Measurements from ENCODE around the gene RARG.
A peak's percentile ranks its signal among the peaks of the same experiment; 100 is the strongest.

The RARG gene

DNA sequence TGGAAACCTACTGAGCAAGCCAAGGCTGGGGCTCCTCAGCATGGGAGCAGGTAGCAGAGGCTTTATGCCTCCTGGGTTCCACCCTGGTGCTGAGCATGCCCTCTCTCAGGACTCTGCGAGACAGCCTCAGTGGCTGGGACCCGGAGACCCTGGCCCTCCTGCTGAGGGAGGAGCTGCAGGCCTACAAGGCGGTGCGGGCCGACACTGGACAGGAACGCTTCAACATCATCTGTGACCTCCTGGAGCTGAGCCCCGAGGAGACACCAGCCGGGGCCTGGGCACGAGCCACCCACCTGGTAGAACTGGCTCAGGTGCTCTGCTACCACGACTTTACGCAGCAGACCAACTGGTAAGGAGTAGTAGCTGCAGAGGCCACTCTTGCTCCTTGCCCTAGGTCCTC is 44.5 kb upstream of the RARG start:
- Histone ChIP-seq H3K9me3 (ENCODE audit: insufficient read depth, low read depth, low read length) (no peaks in the 10 kb centered on the region), H4K8ac (ENCODE audit: low read depth, low read length) (no peak overlapping the region), H3K9ac (ENCODE audit: low read length) (no peak overlapping the region), H3K36me3 (ENCODE audit: control insufficient read depth in 1 of 2, insufficient read depth in 2 of 2, low read length in 2 of 2) (peaks cover 45 to 56% of the 10 kb centered on the region in 2 experiments), H4K12ac (ENCODE audit: low read depth, low read length) (no peak overlapping the region), H3K79me2 (ENCODE audit: control insufficient read depth, insufficient read depth, low read length, poor library complexity) (no peaks in the 10 kb centered on the region), H2BK120ac (ENCODE audit: insufficient read depth, low read length, poor library complexity) (no peak overlapping the region), H3K14ac (ENCODE audit: low read length) (no peak overlapping the region), H2BK5ac (ENCODE audit: low read depth, low read length, poor library complexity) (no peak overlapping the region), H3K23ac (ENCODE audit: low read length) (no peak overlapping the region), H2AK5ac (ENCODE audit: low read length) (no peak overlapping the region), H3K18ac (ENCODE audit: low read length) (no peak overlapping the region), H4K91ac (ENCODE audit: low read depth, low read length) (no peak overlapping the region), H3K4ac (ENCODE audit: low read depth, low read length) (no peak overlapping the region), H3K27ac (ENCODE audit: low read depth, low read length) (no peak overlapping the region), H3K4me2 (ENCODE audit: low read length) (no peak overlapping the region), H2AFZ (ENCODE audit: insufficient read depth, low read length, poor library complexity) (no peak overlapping the region), H2BK12ac (ENCODE audit: low read length) (no peak overlapping the region), H3K4me1 (ENCODE audit: control insufficient read depth in 1 of 2, insufficient read depth in 2 of 2, low read length in 2 of 2) (no peaks in the 10 kb centered on the region), H3K27me3 (ENCODE audit: insufficient read depth, low read length) (no peaks in the 10 kb centered on the region), H3K4me3 (ENCODE audit: low read depth, low read length) (no peak overlapping the region), H3K79me1 (ENCODE audit: low read length) (no peaks in the 10 kb centered on the region)
- no peak for DNase-seq
- WGBS (ENCODE audit: extremely low coverage, insufficient coverage, insufficient read length), result no CpG with 5 or more reads among the region's 11 CpGs

GRCh38 chr12:53274445-53274844 is 42.4 kb upstream of the RARG start:
- no peak overlapping the region for H3K4me2 ChIP-seq (ENCODE audit: low read length)
- H3K79me2 ChIP-seq (ENCODE audit: control insufficient read depth, insufficient read depth, low read length, poor library complexity), result no peaks in the 10 kb centered on the region
- no peak overlapping the region for H4K12ac ChIP-seq (ENCODE audit: low read depth, low read length)
- H3K23ac ChIP-seq (ENCODE audit: low read length), result no peak overlapping the region
- WGBS (ENCODE audit: extremely low coverage, insufficient coverage, insufficient read length), result no CpG with 5 or more reads among the region's 5 CpGs
- no peak overlapping the region for H2AK5ac ChIP-seq (ENCODE audit: low read length)
- no peak overlapping the region for H3K9ac ChIP-seq (ENCODE audit: low read length)
- H3K27me3 ChIP-seq (ENCODE audit: insufficient read depth, low read length), result no peaks in the 10 kb centered on the region
- H3K9me3 ChIP-seq (ENCODE audit: insufficient read depth, low read depth, low read length), result no peaks in the 10 kb centered on the region
- peak in 1 of 2 donors; percentile 82 for DNase-seq
- H3K4ac ChIP-seq (ENCODE audit: low read depth, low read length), result no peak overlapping the region
- no peak overlapping the region for H2BK12ac ChIP-seq (ENCODE audit: low read length)
- H2BK5ac ChIP-seq (ENCODE audit: low read depth, low read length, poor library complexity), result no peak overlapping the region
- no peaks in the 10 kb centered on the region for H3K79me1 ChIP-seq (ENCODE audit: low read length)
- H2AFZ ChIP-seq (ENCODE audit: insufficient read depth, low read length, poor library complexity), result no peak overlapping the region
- peaks cover 48 to 53% of the 10 kb centered on the region in 2 experiments for H3K36me3 ChIP-seq (ENCODE audit: control insufficient read depth in 1 of 2, insufficient read depth in 2 of 2, low read length in 2 of 2)
- H3K18ac ChIP-seq (ENCODE audit: low read length), result no peak overlapping the region
- no peak overlapping the region for H4K91ac ChIP-seq (ENCODE audit: low read depth, low read length)
- no peak overlapping the region for H3K14ac ChIP-seq (ENCODE audit: low read length)
- H3K4me3 ChIP-seq (ENCODE audit: low read depth, low read length), result no peak overlapping the region
- H3K27ac ChIP-seq (ENCODE audit: low read depth, low read length), result no peak overlapping the region
- H2BK120ac ChIP-seq (ENCODE audit: insufficient read depth, low read length, poor library complexity), result no peak overlapping the region
- peaks cover 6% of the 10 kb centered on the region in 2 experiments for H3K4me1 ChIP-seq (ENCODE audit: control insufficient read depth in 1 of 2, insufficient read depth in 2 of 2, low read length in 2 of 2)
- no peak overlapping the region for H4K8ac ChIP-seq (ENCODE audit: low read depth, low read length)

- Histone ChIP-seq H3K14ac (ENCODE audit: low read length) (peak overlapping the region; percentile 85), H2BK120ac (ENCODE audit: insufficient read depth, low read length, poor library complexity) (peak overlapping the region; percentile 18), H3K79me1 (ENCODE audit: low read length) (peaks cover 5% of the 10 kb centered on the region), H3K27ac (ENCODE audit: low read depth, low read length) (no peak overlapping the region), H2BK12ac (ENCODE audit: low read length) (no peak overlapping the region), H2AFZ (ENCODE audit: insufficient read depth, low read length, poor library complexity) (peak overlapping the region; percentile 90), H3K4me2 (ENCODE audit: low read length) (peak overlapping the region; percentile 93), H4K12ac (ENCODE audit: low read depth, low read length) (no peak overlapping the region), H3K9me3 (ENCODE audit: insufficient read depth, low read depth, low read length) (no peaks in the 10 kb centered on the region), H2AK5ac (ENCODE audit: low read length) (no peak overlapping the region), H4K8ac (ENCODE audit: low read depth, low read length) (peak overlapping the region; percentile 80), H3K9ac (ENCODE audit: low read length) (peak overlapping the region; percentile 96), H3K4ac (ENCODE audit: low read depth, low read length) (peak overlapping the region; percentile 29), H3K18ac (ENCODE audit: low read length) (peak overlapping the region; percentile 89), H3K4me3 (ENCODE audit: low read depth, low read length) (peak overlapping the region; percentile 100), H4K91ac (ENCODE audit: low read depth, low read length) (peak overlapping the region; percentile 70), H3K4me1 (ENCODE audit: control insufficient read depth in 1 of 2, insufficient read depth in 2 of 2, low read length in 2 of 2) (peaks cover 12 to 16% of the 10 kb centered on the region in 2 experiments), H3K36me3 (ENCODE audit: control insufficient read depth in 1 of 2, insufficient read depth in 2 of 2, low read length in 2 of 2) (peaks cover 18 to 20% of the 10 kb centered on the region in 2 experiments), H2BK5ac (ENCODE audit: low read depth, low read length, poor library complexity) (peak overlapping the region; percentile 83), H3K23ac (ENCODE audit: low read length) (no peak overlapping the region), H3K79me2 (ENCODE audit: control insufficient read depth, insufficient read depth, low read length, poor library complexity) (peaks cover 3% of the 10 kb centered on the region), H3K27me3 (ENCODE audit: insufficient read depth, low read length) (no peaks in the 10 kb centered on the region)
- no CpG with 5 or more reads among the region's 20 CpGs for WGBS (ENCODE audit: extremely low coverage, insufficient coverage, insufficient read length)
- DNase-seq, result no peak
Observed at GRCh38 chr12:53268630-53269562, 36.9 kb upstream of the RARG start.

DNA sequence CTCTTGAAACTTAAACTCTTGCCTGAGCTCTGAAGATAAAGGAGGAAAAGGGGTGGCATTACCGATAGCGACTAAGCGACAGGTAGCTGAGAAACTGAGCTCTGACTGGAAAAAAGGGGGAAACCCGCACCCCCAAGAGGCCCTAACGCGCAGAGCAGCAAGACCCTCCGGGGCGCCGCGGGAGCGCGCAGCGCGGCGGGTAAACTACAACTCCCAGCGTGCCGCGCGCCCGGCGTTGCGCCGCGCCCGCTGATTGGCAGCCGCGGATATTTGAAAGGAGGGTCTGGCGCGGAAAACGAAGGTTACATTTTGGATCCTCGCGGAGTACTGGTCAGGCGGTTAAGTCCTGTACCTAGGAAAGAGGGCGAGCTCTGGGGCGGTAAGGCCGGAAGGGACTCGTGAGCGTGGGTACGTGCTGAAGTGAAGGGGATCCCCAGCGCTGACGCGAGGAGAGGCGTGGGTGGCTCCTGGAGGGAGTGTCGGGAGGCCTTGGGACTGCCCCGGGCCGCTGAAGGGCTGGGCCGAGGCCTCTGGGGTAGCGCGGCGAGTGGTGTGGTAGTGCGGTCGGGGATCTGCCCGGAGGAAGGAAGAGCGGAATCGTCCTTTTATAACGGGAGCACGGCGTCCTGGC is 36.1 kb upstream of the RARG start, which contains the start of gene ESPL1:
ESPL1 (plus strand) TSS at position 301 of the 631 bp plus-strand sequence. CDS start 468 bp downstream, outside the sequence.
- Histone ChIP-seq H2BK120ac (ENCODE audit: insufficient read depth, low read length, poor library complexity) (peak within 1 kb of the TSS; percentile 18), H4K12ac (ENCODE audit: low read depth, low read length) (peak within 1 kb of the TSS; percentile 54), H3K4me1 (ENCODE audit: control insufficient read depth in 1 of 2, insufficient read depth in 2 of 2, low read length in 2 of 2) (peaks cover 12 to 16% of the 10 kb centered on the region in 2 experiments), H3K9ac (ENCODE audit: low read length) (peak within 1 kb of the TSS; percentile 96), H3K9me3 (ENCODE audit: insufficient read depth, low read depth, low read length) (no peaks in the 10 kb centered on the region), H3K79me2 (ENCODE audit: control insufficient read depth, insufficient read depth, low read length, poor library complexity) (peaks cover 3% of the 10 kb centered on the region), H3K4me2 (ENCODE audit: low read length) (peak within 1 kb of the TSS; percentile 93), H4K91ac (ENCODE audit: low read depth, low read length) (peak within 1 kb of the TSS; percentile 70), H2BK5ac (ENCODE audit: low read depth, low read length, poor library complexity) (peak within 1 kb of the TSS; percentile 83), H3K18ac (ENCODE audit: low read length) (peak within 1 kb of the TSS; percentile 89), H2AFZ (ENCODE audit: insufficient read depth, low read length, poor library complexity) (peak within 1 kb of the TSS; percentile 90), H2AK5ac (ENCODE audit: low read length) (no peak within 1 kb of the TSS), H3K4me3 (ENCODE audit: low read depth, low read length) (peak within 1 kb of the TSS; percentile 100), H3K36me3 (ENCODE audit: control insufficient read depth in 1 of 2, insufficient read depth in 2 of 2, low read length in 2 of 2) (peaks cover 18 to 20% of the 10 kb centered on the region in 2 experiments), H2BK12ac (ENCODE audit: low read length) (no peak within 1 kb of the TSS), H3K27me3 (ENCODE audit: insufficient read depth, low read length) (no peaks in the 10 kb centered on the region), H4K8ac (ENCODE audit: low read depth, low read length) (peak within 1 kb of the TSS; percentile 80), H3K4ac (ENCODE audit: low read depth, low read length) (peak within 1 kb of the TSS; percentile 29), H3K79me1 (ENCODE audit: low read length) (peaks cover 5% of the 10 kb centered on the region), H3K14ac (ENCODE audit: low read length) (peak within 1 kb of the TSS; percentile 85), H3K27ac (ENCODE audit: low read depth, low read length) (no peak within 1 kb of the TSS), H3K23ac (ENCODE audit: low read length) (no peak within 1 kb of the TSS)
- DNase-seq, result peak; percentile 34 to 66
- WGBS (ENCODE audit: extremely low coverage, insufficient coverage, insufficient read length), result no CpG with 5 or more reads among the region's 58 CpGs

Measured in trophoblast cell (in vitro differentiated cells and primary cell).